Fibroblast of skin of scalp (primary cell): ENCODE measurements around the gene SGSM1.
"Not testable (repeated sequence)": the region's sequence is repeated elsewhere in the genome, so short reads cannot be mapped to it uniquely, and the experiment has no call there.

Experiments
- DNase-seq: peaks from one replicate; pipeline ENCODE4 v3.0.0-alpha.2; 2013

Gene SGSM1

DNA sequence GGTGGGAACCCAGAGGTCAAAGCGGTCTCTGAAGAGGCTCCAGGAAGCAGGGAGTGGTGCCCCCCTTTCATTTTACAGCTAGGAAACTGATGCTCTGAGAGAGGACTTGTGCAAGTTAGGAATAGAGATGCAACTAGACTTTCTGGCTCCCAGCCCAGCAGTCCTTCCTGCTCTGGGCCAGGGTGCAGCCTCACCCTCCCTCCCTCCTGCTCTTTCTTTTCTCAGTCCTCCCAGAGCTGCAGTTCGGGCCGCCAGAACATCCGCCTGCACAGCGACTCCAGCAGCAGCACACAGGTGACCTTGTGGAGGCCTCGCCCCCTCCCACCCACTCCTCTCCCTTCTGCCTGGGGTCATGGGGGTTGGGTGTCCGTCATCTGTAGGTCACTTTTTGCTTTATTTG is 89.0 kb downstream of the SGSM1 start:
- peak; percentile 3 for DNase-seq

DNA sequence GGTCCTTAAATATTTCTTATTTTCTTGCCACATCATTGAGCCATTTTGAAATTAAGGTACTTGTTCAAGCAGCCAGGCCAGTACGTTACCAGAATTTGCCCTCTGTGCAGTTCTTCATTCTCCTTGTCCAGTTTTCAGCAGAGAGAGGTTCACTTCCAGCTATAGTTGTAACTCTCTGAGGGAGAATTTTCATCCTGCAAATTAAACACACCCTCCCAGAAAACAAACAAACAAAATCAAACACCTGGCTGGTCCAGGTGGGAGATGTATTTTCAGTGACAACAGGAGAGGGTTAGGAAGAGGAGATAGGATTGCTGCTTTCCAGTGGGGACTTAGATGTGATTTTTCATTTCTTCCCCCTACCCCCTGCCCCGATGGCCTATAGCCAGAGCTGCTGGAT is 95.4 kb downstream of the SGSM1 start:
- DNase-seq = no peak

- DNase-seq = no peak
Observed at GRCh38 chr22:24905909-24906308, 99.9 kb downstream of the SGSM1 start.

DNA sequence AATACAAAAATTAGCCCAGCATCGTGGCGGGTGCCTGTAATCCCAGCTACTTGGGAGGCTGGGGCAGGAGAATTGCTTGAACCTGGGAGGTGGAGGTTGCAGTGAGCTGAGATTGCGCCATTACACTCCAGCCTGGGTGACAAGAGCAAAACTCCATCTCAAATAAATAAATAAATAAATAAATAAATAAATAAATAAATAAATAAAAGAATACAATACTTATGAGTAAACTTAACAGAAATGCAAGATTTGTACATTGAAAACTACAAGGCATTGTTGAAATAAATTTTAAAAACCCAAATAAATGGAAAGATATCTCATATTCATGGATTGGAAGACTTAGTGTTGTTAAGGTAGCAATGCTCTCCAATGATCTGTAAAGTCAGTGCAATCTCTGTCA is 101.1 kb downstream of the SGSM1 start:
- not testable (repeated sequence) for DNase-seq

DNA sequence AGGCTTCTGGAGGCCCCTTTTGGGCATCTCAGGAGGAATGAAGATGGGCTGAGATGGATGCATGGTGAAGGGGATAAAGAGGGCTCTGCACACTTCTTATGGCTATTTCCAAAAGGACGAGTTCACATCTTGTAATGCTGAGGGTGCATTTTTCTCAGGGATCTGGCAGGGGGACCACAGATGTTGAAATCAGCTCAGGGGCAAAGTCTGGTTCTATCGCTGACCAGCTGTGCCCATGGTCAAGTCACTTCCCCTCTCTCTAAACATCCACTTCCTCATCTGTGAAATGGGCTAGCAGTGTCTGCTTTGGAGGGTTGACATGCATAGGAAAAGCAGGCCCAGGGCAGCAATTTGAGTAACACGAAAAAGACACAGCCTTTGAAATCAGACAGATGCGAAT is 114.0 kb downstream of the SGSM1 start:
- no peak for DNase-seq

DNA sequence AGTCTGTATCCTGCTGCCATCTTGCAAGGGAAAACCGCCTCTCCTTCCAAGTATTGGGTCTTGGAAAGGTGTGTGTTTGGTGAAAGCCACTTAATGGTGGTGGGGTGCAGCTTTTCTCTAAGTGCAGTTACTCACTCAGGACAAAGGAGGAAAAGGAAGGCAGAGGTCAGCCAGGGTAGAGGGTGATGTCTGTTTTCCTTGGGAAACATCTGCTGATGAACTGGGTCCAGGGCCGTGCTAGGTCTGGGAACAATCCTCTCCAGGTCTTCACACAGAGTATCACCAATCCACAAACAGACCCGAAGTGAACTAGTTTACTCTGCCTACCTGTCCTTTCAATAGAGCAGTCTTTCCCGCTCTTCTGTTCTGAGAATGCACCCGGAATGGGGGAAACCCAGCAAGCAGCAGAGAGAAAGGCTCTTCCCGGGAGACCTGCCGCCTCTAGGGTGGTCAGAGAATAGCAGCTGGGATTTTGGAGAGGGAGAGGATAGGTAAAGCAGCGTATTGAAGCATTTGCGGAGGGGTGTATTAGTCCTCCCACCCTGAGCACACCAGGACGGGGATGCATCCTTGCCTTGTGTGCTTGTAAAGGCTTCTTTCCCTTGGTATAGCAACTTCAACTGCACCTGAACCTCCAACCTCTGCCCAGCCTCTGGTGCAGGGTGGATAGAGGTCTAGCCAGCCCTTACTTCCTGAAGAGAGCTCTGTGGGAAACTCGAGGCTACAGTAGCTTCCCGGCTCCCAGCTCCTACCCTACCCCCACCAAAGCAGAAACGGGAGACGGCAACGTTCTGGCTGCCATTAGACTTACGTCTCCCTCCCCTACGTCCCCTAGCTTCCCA is 119.8 kb downstream of the SGSM1 start:
- no peak for DNase-seq

DNA sequence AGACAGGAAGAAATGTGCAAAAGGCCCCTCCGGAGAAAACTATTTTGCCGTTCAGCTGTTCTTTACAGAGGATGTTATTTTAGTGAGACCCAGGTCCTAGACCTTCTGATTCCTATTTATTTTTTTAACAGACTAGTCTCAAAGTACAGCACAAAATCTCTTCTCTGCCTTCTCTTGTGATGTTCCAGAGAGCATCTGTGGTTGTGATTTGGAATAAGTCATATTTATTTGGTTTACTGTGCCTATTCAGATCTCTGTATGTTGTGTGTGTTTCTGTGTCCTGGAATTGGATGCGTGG is 120.4 kb downstream of the SGSM1 start:
- no peak for DNase-seq

- DNase-seq = peak; percentile 4
Observed at GRCh38 chr22:24926849-24927579, 121.0 kb downstream of the SGSM1 start.

- no peak for DNase-seq
Observed at GRCh38 chr22:24928322-24928721, 122.3 kb downstream of the SGSM1 start.

- DNase-seq = no peak
Observed at GRCh38 chr22:24930678-24931077, 124.7 kb downstream of the SGSM1 start.

- no peak for DNase-seq
Observed at GRCh38 chr22:24935771-24936483, 129.9 kb downstream of the SGSM1 start.

- DNase-seq = peak; percentile 6
Observed at GRCh38 chr22:24937114-24937513, 131.1 kb downstream of the SGSM1 start.

- peak; percentile 17 for DNase-seq
Observed at GRCh38 chr22:24938741-24939341, 132.8 kb downstream of the SGSM1 start.

DNA sequence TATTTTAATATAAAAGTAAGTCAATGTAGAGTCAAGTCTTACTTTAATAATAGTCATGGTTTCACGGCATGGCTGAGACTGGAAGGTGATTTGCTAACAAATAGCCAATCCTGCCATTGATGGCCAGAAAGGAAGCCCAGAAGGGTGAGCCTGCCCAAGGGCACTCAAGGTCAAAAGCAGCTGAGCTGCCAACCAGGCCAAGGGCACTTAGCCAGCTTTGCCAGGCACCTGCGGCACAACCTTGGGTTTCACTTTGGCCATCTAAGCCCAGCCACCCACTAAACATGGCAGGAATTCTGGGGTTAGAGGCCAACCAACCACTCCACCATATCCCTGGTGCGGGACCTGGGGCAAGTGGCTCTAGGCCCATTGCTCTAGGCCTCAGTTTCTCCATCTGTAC is 136.3 kb downstream of the SGSM1 start:
- DNase-seq = no peak

DNA sequence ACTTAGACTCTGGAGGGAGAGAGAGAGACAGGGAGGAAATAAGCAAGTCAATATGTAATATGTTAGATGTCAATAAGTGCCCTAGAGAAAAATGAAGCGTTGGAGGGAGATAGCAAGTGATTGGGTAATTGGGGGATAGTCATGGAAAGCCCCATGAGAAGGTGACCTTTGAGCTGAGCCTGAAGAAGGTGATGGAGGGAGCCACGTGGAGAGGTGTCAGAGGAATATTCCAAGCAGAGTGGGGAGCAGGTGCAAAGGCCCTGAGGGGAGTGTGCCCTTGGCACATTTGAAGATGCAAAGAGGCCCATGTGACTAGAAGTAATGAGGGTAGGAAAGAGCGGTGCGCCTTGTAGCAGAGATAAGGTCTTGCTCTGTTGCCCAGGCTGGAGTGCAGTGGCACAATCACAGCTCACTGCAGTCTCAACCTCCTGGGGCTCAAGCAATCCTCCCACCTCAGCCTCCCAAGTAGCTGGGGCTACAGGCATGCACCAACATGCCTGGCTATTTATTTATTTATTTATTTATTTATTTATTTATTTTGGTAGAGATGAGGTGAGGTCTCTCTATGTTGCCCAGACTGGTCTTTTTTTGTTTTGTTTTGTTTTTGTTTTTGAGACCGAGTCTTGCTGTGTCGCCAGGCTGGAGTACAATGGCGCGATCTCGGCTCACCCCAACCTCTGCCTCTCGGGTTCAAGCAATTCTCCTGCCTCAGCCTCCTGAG is 138.4 kb downstream of the SGSM1 start:
- no peak for DNase-seq

- no peak for DNase-seq
Observed at GRCh38 chr22:24945430-24945829, 139.4 kb downstream of the SGSM1 start.

DNA sequence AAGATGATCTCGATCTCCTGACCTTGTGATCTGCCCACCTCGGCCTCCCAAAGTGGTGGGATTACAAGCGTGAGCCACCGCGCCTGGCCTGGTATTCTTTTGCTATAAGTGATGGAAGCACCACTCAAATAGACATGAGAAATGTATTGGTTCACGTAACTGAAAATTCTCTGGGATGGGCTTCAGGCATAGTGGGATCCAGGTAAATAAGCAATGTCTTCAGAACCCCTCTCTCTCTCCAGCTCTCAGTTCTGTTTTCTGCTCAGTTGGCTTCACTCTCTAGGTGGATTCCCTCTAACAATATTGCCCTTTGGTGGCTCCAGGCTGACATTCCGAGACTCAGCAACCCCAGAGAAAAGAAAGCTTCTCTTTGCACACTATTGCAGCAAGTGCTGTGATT is 141.4 kb downstream of the SGSM1 start:
- DNase-seq = no peak

GRCh38 chr22:24947881-24948280 is 141.9 kb downstream of the SGSM1 start:
- DNase-seq = no peak

GRCh38 chr22:24948356-24949202 is 142.6 kb downstream of the SGSM1 start:
- DNase-seq = no peak

- peak; percentile 29 for DNase-seq
Observed at GRCh38 chr22:24950272-24950902, 144.4 kb downstream of the SGSM1 start.
